Astrocyte (in vitro differentiated cells and primary cell): ENCODE measurements around the gene BBS9.

Experiments
- CTCF ChIP-seq: IDR thresholded peaks from 2 replicates; pipeline ENCODE4 v1.5.1; 2011; ENCODE audit warnings: low read depth, mild to moderate bottlenecking, inconsistent platforms, low read length, moderate library complexity; ENCODE audit not compliant: insufficient read depth
- EZH2 ChIP-seq: IDR thresholded peaks from 2 replicates; pipeline ENCODE4 v1.6.1; 2012; ENCODE audit warnings: mild to moderate bottlenecking, low read length, inconsistent platforms; ENCODE audit not compliant: insufficient read depth

GRCh38 chr7:33422825-33423645 is 293.7 kb downstream of the BBS9 start:
- TF ChIP-seq EZH2 (no peak), CTCF (no peak)
